ENCODE data around the gene CAMK2B. TPM values are rescaled to one million over a fixed set of nuclear protein-coding genes. Genes with fewer than 3 reads are reported as not detected.

The CAMK2B gene
- total RNA-seq, 1 experiment from 2014 or later = not detected

GRCh38 chr7:44326261-44327125 is 1.1 kb upstream of the CAMK2B start:
- no peaks in the 10 kb centered on the region for H3K9me3 ChIP-seq (ENCODE audit: low read length)
- H3K27ac ChIP-seq (ENCODE audit: low read length) = no peak overlapping the region
- H3K9ac ChIP-seq (ENCODE audit: low read length) = no peak overlapping the region
- no peaks in the 10 kb centered on the region for H3K79me2 ChIP-seq (ENCODE audit: low read length)
- no peak overlapping the region for H3K4me3 ChIP-seq (ENCODE audit: low read length)
- H3K27me3 ChIP-seq (ENCODE audit: low read length) = no peaks in the 10 kb centered on the region
- H2AFZ ChIP-seq (ENCODE audit: low read length) = no peak overlapping the region
- H3K9me2 ChIP-seq (replicated peaks; ENCODE audit: insufficient read depth, low read length) = no peaks in the 10 kb centered on the region
- no peaks in the 10 kb centered on the region for H4K20me1 ChIP-seq (ENCODE audit: insufficient read depth, low read depth, low read length)
- H3K4me1 ChIP-seq (ENCODE audit: low read length) = no peaks in the 10 kb centered on the region
- H3K36me3 ChIP-seq (ENCODE audit: insufficient read depth, low read length) = no peaks in the 10 kb centered on the region
- DNase-seq = no peak
- no peak overlapping the region for H3K4me2 ChIP-seq (ENCODE audit: low read depth, low read length, poor library complexity, severe bottlenecking)

DNA sequence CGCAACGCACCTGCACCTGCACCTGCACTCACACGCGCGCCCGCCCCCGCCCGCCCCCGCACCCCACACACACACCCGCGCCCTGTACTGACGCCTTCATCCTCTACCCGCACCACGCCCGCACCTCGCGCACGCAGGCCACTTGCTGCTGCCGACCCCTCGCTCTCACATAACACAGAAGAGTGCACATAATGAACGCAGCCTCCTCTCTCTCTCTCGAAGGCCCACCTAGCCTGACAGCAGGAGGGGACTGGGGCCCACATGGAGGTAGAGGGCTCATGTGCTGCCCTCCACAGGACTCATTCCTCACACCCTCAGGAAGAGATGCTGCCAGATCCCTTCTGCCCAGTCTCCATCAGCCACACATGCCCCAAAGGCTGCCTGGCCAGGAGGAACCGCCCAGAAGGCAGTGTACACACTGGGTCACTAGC is 432 bp upstream of the CAMK2B start:
- Histone ChIP-seq H2AFZ (ENCODE audit: low read length) (no peak overlapping the region), H3K27ac (ENCODE audit: low read length) (no peak overlapping the region), H3K9ac (ENCODE audit: low read length) (no peak overlapping the region), H3K4me1 (ENCODE audit: low read length) (no peaks in the 10 kb centered on the region), H4K20me1 (ENCODE audit: insufficient read depth, low read depth, low read length) (no peaks in the 10 kb centered on the region), H3K4me3 (ENCODE audit: low read length) (no peak overlapping the region), H3K4me2 (ENCODE audit: low read depth, low read length, poor library complexity, severe bottlenecking) (no peak overlapping the region), H3K36me3 (ENCODE audit: insufficient read depth, low read length) (no peaks in the 10 kb centered on the region), H3K9me3 (ENCODE audit: low read length) (no peaks in the 10 kb centered on the region), H3K9me2 (replicated peaks; ENCODE audit: insufficient read depth, low read length) (no peaks in the 10 kb centered on the region), H3K27me3 (ENCODE audit: low read length) (no peaks in the 10 kb centered on the region), H3K79me2 (ENCODE audit: low read length) (no peaks in the 10 kb centered on the region)
- DNase-seq = no peak

DNA sequence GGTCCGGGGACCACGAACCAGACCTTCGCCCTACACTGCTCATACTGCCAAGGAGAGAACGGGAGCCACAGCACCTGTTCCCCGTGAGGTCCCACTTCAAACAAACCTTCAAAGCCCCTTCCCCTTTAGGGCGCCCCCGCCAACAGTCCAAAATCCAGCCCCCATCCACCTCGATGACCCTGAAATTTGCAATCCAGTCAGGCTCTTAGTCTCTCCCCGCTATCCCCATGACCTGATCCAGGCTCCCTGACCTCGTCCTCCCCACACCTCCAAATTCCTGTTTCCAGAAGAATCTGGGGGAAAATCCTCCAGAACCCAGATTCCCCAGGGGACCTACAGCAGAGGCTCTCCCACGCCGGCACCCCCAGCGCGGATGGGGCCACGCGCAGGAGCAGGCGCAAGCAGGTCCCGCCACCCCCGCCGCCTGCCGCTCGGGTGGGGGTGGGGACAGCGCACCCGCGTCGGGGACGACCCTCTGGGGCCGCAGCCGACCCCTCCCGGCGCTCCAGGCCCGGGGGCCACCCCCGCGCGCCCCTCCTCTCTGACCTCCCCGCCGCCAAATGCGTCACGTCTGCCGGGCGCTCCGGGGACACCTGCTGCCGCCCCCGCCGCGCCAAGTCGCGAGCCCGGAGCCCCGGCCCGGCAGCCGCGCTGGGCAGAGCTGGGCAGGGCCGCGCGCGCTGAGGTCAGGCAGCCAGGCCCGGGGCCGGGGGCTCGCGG is 753 bp downstream of the CAMK2B start:
- H3K4me3 ChIP-seq (ENCODE audit: low read length) = no peak overlapping the region
- no peak overlapping the region for H3K4me2 ChIP-seq (ENCODE audit: low read depth, low read length, poor library complexity, severe bottlenecking)

GRCh38 chr7:44324204-44324480 is 1.3 kb downstream of the CAMK2B start:
- no peaks in the 10 kb centered on the region for H3K4me1 ChIP-seq (ENCODE audit: low read length)
- no peaks in the 10 kb centered on the region for H3K79me2 ChIP-seq (ENCODE audit: low read length)
- no peak overlapping the region for H2AFZ ChIP-seq (ENCODE audit: low read length)
- DNase-seq = no peak
- H3K9me3 ChIP-seq (ENCODE audit: low read length) = no peaks in the 10 kb centered on the region
- H3K4me3 ChIP-seq (ENCODE audit: low read length) = no peak overlapping the region
- H3K27ac ChIP-seq (ENCODE audit: low read length) = no peak overlapping the region
- H3K9ac ChIP-seq (ENCODE audit: low read length) = no peak overlapping the region
- H3K9me2 ChIP-seq (replicated peaks; ENCODE audit: insufficient read depth, low read length) = no peaks in the 10 kb centered on the region
- H3K27me3 ChIP-seq (ENCODE audit: low read length) = no peaks in the 10 kb centered on the region
- H3K36me3 ChIP-seq (ENCODE audit: insufficient read depth, low read length) = no peaks in the 10 kb centered on the region
- no peaks in the 10 kb centered on the region for H4K20me1 ChIP-seq (ENCODE audit: insufficient read depth, low read depth, low read length)
- no peak overlapping the region for H3K4me2 ChIP-seq (ENCODE audit: low read depth, low read length, poor library complexity, severe bottlenecking)

More for the DNA sequence above, 753 bp downstream of the CAMK2B start:
- Histone ChIP-seq H4K20me1 (ENCODE audit: insufficient read depth, low read depth, low read length) (no peaks in the 10 kb centered on the region), H3K27ac (ENCODE audit: low read length) (no peak overlapping the region), H3K36me3 (ENCODE audit: insufficient read depth, low read length) (no peaks in the 10 kb centered on the region), H3K9me3 (ENCODE audit: low read length) (no peaks in the 10 kb centered on the region), H3K79me2 (ENCODE audit: low read length) (no peaks in the 10 kb centered on the region), H2AFZ (ENCODE audit: low read length) (no peak overlapping the region), H3K9me2 (replicated peaks; ENCODE audit: insufficient read depth, low read length) (no peaks in the 10 kb centered on the region), H3K4me1 (ENCODE audit: low read length) (no peaks in the 10 kb centered on the region), H3K27me3 (ENCODE audit: low read length) (no peaks in the 10 kb centered on the region), H3K9ac (ENCODE audit: low read length) (no peak overlapping the region)
- no peak for DNase-seq

DNA sequence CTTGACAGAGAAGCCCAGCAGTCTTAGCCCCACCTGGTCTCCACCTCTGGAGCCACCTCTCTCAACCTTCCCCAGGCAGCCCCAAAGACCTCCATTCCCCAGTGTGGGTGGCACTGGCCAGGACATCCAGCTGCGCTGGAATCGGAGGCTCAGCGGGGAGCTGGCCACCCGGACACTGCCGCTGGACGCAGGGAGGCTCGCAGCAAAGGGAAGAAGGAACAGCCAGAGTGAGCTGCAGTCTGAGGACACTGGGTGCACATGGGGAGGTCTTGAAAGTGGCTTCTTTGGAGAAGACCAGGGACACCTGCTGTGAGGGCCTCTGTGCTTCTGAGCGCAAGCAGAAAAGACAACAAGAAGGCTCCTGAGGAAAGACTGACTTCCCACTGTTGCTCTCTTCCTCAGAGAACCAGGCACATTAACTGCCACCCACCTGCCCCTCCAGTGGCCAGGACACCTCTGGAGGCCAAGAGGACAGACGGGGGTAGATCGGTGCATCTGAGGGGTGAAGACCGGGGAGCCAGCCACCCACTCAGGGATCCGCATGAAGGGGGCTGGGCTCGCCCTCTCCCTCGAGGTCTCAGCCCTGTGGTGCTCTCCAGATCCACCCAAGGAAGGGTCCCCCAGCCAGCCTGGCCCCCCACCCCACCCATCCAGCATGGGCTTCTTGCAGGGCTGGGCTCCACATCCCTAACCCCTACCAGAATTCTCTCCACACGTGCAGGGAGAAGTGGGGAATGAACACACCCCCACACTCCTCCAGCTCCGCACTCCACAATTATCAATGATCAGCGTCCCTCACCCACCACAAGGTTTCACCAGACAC is 1.8 kb downstream of the CAMK2B start:
- no peaks in the 10 kb centered on the region for H3K27me3 ChIP-seq (ENCODE audit: low read length)
- H3K4me2 ChIP-seq (ENCODE audit: low read depth, low read length, poor library complexity, severe bottlenecking) = no peak overlapping the region
- no peaks in the 10 kb centered on the region for H3K36me3 ChIP-seq (ENCODE audit: insufficient read depth, low read length)
- no peaks in the 10 kb centered on the region for H3K9me3 ChIP-seq (ENCODE audit: low read length)
- no peak overlapping the region for H3K9ac ChIP-seq (ENCODE audit: low read length)
- no peak for DNase-seq
- no peaks in the 10 kb centered on the region for H3K4me1 ChIP-seq (ENCODE audit: low read length)
- H3K9me2 ChIP-seq (replicated peaks; ENCODE audit: insufficient read depth, low read length) = no peaks in the 10 kb centered on the region
- H3K79me2 ChIP-seq (ENCODE audit: low read length) = no peaks in the 10 kb centered on the region
- H3K4me3 ChIP-seq (ENCODE audit: low read length) = no peak overlapping the region
- no peaks in the 10 kb centered on the region for H4K20me1 ChIP-seq (ENCODE audit: insufficient read depth, low read depth, low read length)
- no peak overlapping the region for H3K27ac ChIP-seq (ENCODE audit: low read length)
- no peak overlapping the region for H2AFZ ChIP-seq (ENCODE audit: low read length)

GRCh38 chr7:44322631-44323363 is 2.6 kb downstream of the CAMK2B start:
- Histone ChIP-seq H2AFZ (ENCODE audit: low read length) (no peak overlapping the region), H3K36me3 (ENCODE audit: insufficient read depth, low read length) (no peaks in the 10 kb centered on the region), H3K4me2 (ENCODE audit: low read depth, low read length, poor library complexity, severe bottlenecking) (no peak overlapping the region), H3K9ac (ENCODE audit: low read length) (no peak overlapping the region), H3K27me3 (ENCODE audit: low read length) (no peaks in the 10 kb centered on the region), H3K9me3 (ENCODE audit: low read length) (no peaks in the 10 kb centered on the region), H3K4me3 (ENCODE audit: low read length) (no peak overlapping the region), H3K79me2 (ENCODE audit: low read length) (no peaks in the 10 kb centered on the region), H3K4me1 (ENCODE audit: low read length) (no peaks in the 10 kb centered on the region), H3K27ac (ENCODE audit: low read length) (no peak overlapping the region), H3K9me2 (replicated peaks; ENCODE audit: insufficient read depth, low read length) (no peaks in the 10 kb centered on the region), H4K20me1 (ENCODE audit: insufficient read depth, low read depth, low read length) (no peaks in the 10 kb centered on the region)
- DNase-seq = no peak

DNA sequence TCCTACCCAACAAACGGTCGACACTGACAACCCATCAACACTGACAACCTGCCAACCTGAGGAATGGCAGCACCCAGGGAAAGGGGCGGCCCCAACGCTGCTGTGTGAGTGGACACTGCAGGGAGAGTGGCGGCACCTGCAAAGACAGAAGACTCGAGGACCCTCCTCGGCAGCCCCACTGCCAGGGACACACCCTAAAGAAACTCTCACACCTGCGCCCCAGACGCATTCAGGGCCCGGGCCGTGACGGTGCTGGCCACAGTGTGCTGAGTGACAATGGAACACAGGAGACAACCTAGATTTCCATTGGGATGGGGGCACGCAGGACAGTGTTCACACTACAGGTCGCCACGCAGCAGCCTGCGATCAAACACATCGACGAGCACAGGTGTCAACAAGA is 3.6 kb downstream of the CAMK2B start:
- H3K27ac ChIP-seq (ENCODE audit: low read length) = no peak overlapping the region
- no peaks in the 10 kb centered on the region for H3K27me3 ChIP-seq (ENCODE audit: low read length)
- no peak for DNase-seq

More for the DNA sequence above, 3.6 kb downstream of the CAMK2B start:
- no peak overlapping the region for H2AFZ ChIP-seq (ENCODE audit: low read length)
- H3K36me3 ChIP-seq (ENCODE audit: insufficient read depth, low read length) = no peaks in the 10 kb centered on the region
- no peaks in the 10 kb centered on the region for H3K4me1 ChIP-seq (ENCODE audit: low read length)
- no peaks in the 10 kb centered on the region for H3K9me3 ChIP-seq (ENCODE audit: low read length)
- no peak overlapping the region for H3K9ac ChIP-seq (ENCODE audit: low read length)
- no peaks in the 10 kb centered on the region for H4K20me1 ChIP-seq (ENCODE audit: insufficient read depth, low read depth, low read length)
- no peaks in the 10 kb centered on the region for H3K9me2 ChIP-seq (replicated peaks; ENCODE audit: insufficient read depth, low read length)
- no peak overlapping the region for H3K4me2 ChIP-seq (ENCODE audit: low read depth, low read length, poor library complexity, severe bottlenecking)
- no peak overlapping the region for H3K4me3 ChIP-seq (ENCODE audit: low read length)
- no peaks in the 10 kb centered on the region for H3K79me2 ChIP-seq (ENCODE audit: low read length)
